CD4-positive, alpha-beta T cell treated with Interleukin-12 subunit alpha and Interleukin-12 subunit beta, for 1 hour (primary cell): Measurements from ENCODE around the gene SF3B3.
"Not testable (repeated sequence)": the region's sequence is repeated elsewhere in the genome, so short reads cannot be mapped to it uniquely, and the experiment has no call there.

Experiments used
- DNase-seq: peaks from one replicate; pipeline ENCODE4 v3.0.0-alpha.2; 2020

The SF3B3 gene

DNA sequence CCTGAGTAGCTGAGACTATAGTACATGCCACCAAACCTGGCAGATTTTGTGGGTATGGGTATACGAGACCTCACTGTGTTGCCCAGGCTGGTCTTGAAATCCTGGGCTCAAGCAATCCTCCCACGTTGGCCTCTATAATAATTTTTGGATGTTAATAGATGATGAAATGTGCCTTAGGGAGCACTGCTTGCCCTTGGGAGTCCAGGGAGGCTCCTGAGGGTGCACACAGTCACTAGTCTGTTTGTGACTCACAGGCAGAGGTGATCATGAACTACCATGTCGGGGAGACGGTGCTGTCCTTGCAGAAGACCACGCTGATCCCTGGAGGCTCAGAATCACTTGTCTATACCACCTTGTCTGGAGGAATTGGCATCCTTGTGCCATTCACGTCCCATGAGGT, 46.1 kb downstream of the SF3B3 start:
- no peak for DNase-seq

DNA sequence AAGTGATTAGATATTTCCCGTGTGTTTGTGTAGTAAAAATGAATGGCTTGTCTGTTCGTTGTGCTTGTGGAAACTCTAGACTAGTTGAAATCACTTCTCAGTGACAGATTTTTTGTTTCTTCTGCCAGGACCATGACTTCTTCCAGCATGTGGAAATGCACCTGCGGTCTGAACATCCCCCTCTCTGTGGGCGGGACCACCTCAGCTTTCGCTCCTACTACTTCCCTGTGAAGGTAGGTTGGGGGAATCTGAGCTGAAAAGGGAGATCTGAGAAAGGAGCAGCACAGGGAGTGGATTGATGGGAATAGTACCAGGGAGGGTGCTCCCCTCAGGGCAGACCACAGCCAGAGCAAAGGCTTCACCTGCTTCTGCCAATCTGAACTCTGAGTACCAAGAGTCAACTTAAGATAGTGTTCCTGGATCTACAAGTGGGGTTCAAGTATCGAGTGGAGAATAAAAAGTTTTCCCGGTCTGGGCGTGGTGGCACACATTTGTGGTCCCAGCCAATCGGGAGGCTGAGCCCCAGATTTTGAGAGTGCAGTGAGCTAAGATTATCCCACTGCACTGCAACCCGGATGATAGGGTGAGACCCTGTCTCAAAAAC, 47.5 kb downstream of the SF3B3 start:
- no peak for DNase-seq

DNA sequence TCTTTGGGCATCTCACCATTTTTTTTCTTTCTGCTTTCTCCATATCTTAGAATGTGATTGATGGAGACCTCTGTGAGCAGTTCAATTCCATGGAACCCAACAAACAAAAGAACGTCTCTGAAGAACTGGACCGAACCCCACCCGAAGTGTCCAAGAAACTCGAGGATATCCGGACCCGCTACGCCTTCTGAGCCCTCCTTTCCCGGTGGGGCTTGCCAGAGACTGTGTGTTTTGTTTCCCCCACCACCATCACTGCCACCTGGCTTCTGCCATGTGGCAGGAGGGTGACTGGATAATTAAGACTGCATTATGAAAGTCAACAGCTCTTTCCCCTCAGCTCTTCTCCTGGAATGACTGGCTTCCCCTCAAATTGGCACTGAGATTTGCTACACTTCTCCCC, 48.0 kb downstream of the SF3B3 start:
- DNase-seq, result no peak

DNA sequence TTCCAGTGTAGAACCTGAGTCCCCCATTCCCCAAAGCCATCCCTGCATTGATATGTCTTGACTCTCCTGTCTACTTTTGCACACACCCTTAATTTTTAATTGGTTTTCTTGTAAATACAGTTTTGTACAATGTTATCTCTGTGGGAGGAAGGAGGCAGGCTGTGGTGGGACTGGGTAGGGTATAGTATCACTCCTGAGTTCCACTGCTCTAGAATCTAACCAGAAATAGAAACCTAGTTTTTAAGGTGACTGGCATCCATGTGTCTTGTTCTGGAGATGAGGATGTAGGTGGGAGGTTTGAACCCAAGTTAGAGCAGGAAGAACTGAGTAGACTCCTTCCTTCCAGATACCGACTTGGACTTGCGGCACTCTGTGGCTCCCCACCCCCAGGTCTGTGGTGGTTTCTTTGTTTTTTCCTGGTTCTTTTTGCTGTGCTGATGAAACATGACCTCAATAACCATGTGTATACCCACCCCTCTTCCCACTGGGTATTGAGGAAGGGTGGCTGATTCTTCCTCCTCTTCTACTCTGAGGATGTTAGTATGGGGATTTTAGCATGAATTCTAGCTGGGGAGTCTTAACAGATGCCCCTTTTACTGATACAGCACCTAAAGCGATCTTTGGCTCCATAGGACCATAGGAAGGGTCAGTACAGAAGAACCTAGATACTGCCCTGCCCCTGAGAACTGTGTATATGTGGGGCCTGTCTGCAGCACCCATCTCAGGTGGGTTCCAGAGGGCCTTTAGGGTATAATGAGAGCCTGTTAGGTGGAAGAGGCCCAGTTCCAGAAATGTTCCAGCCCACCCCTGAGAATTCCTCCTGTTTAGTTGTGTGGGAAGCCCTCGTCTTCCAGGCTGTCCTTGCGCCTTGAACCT, 48.7 kb downstream of the SF3B3 start:
- DNase-seq, result no peak

DNA sequence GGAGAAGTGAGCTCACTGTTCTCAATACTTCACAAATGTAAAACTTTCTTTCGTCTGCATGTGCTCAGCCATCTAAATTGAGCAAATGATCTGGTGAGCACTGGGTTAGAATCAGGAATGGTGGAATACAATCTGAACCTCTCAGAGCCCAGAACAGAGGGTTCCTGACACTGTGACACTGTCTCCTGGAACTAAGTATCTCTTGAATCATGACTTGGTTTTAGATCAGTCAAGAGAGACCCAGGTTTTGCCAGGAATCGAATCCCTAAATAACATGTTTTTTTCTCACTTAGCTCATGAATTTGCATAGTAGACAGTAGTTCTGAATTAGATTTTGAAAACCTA, 49.3 kb downstream of the SF3B3 start:
- DNase-seq, result no peak

DNA sequence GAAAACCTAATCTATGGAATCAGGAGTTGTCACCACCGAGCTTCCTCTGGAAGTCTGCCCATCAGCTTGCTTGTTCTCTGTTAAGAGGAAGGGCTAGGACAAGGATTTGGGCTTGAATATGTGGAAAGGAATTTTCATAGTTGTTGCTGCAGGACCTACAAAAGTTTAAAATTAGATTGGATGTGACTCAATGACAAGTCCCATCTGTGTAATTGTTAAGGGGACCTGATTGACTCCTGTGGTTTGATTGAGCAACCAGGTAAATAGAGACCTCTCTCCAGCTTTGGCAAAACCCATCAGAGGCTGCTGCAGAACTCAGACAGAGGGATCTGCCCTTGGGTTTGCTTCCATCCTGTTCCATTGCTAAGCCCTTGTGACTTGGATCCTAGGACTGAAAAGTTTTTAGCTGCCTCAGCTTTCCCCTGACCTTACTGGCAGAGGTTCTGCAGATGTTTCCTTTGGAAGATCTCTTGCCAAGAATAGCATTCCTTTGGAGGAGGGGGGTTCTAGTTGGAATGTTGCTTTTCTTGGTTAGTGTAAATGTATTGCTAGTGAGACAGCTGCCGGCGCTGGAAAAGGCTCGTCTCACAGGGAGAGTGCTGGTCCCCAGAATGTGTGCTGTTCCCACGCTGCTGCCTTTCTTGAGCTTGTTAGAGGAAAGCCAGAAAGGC, 50.0 kb downstream of the SF3B3 start:
- no peak for DNase-seq

DNA sequence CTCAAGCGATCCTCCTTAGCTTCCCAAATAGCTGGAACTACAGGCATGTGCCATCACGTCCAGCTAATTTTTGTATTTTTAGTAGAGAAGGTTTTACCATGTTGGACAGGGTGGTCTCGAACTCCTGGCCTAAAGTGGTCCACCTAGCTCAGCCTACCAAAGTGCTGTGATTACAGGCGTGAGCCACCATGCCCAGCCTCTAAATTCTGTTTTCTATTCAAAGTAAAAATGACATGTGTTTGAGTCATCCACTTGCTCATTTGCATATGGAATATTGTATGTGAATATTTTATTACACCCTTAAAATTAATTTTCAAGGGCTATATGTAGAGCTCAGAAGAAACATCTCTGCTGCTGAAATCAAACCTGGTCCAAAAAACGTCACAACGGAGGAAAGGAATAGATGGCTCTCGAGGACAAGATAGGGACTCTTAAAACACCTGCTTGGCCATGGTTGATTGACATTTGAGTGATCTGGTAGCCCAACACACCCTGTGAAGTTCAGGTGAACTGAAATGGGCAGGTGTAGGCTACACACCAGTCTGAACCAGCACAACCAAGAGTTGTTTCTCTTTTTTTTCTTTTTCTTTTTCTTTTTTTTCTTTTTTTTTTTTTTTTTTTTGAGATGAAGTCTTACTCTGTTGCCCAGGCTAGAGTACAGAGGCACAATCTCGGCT, 51.1 kb downstream of the SF3B3 start:
- DNase-seq, result no peak

DNA sequence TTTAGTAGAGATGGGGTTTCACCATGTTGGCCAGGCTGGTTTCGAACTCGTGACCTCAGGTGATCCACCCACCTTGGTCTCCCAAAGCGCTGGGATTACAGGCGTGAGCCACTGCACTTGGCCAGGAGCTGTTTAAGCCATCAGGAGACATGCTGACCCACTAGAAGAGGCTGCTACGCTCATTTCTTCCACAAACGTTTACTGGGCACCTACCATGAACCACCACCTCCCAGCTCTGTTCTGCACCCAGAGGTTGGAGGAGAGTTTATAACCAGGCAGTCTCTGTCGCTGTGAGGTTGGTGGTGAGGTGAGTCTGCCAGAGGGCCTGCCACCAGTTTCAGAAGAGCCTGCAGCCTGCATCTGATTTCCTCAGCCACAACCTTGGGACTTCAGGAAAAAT, 51.8 kb downstream of the SF3B3 start:
- DNase-seq, result no peak

DNA sequence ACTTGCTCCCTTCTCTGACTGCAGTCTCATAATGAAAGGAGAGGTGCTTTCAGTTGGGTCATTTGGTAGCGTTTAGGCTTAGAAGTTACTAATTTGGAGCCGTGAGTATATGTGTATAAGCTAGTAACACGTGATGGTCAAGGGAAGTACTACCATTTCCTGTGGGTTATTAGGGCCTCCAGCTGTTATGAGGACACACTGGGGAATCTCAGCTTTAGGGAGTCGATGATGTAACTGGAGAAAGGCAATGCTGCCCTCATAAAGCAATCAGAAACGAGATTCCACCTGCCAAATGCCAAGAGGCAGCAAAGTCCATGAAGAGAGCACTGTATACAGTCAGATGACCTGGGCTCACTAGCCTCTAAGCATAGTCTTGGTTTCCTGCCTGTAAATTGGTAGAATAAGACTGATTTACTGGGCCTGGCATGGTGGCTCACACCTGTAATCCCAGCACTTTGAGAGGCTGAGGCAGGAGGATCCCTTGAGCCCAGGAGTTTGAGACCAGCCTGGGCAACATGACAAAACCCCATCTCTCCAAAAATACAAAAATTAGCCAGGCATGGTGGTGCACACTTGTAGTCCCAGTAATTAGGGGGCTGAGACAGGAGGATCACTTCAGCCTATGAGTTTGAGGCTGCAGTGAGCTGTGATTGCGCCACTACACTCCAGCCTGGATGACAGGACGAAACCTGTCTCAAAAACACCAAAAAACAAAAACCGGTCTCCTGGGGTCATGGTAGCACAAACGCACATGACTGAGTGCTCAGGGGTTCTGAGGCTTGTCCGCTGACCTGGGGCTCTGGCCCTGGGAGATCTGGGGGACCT, 53.0 kb downstream of the SF3B3 start:
- DNase-seq, result no peak

DNA sequence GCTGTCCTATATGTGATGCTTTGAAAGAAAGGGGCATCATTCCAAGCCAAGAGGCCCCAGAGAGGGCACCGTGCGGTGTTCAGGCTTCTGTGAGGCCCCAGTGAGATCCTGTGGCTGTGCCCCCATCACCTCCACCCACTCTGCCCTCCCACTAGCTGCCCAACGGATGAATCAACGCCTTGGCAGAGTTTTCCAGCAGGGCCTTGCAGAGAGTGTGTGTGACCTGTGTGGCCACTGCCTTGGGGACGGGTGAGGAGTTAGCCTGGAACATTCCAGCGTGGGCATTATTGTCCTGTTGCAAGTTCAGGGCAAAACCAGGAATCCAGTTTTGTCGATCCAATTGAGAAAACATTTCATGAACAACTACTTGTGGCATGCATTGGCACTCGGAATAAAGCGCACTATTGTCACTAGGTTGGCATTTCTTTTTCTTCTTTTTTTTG, 53.7 kb downstream of the SF3B3 start:
- DNase-seq, result no peak

DNA sequence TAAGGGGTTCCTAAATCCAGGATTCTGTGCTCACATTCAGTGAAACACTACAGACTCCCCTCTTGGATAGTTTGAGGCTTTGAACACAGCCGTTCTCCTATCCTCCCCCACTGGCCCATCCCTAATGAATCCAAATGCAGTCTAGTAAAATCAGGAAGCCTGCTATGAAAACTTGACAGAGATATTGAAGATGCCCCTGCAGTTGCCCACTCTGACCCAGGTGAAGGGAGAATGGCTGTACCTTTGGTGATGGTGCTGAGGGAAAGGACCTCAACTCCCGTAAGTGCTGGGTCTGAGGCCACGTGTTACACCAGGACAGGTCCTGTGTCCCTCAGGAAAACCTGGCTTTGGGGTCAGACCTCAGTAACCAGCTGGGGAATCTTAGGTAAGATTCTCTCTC, 54.4 kb downstream of the SF3B3 start:
- no peak for DNase-seq

DNA sequence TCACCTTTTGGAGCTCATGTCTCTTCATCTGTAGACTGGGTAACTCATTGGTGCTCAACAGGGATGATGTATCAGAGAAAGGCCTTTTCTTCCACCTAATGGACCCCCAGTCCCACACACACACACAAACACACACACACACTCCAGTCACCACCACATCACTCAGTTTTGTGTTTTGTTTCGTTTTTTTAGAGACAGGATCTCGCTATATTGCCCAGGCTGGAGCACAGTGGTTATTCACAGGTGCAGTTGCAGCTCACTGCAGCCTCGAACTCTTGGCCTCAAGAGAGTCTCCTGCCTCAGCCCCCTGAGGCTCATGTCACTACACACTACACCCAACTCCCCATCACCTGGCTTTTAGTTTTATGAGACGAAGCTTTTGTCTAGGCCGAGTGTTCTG, 55.6 kb downstream of the SF3B3 start:
- DNase-seq, result no peak

DNA sequence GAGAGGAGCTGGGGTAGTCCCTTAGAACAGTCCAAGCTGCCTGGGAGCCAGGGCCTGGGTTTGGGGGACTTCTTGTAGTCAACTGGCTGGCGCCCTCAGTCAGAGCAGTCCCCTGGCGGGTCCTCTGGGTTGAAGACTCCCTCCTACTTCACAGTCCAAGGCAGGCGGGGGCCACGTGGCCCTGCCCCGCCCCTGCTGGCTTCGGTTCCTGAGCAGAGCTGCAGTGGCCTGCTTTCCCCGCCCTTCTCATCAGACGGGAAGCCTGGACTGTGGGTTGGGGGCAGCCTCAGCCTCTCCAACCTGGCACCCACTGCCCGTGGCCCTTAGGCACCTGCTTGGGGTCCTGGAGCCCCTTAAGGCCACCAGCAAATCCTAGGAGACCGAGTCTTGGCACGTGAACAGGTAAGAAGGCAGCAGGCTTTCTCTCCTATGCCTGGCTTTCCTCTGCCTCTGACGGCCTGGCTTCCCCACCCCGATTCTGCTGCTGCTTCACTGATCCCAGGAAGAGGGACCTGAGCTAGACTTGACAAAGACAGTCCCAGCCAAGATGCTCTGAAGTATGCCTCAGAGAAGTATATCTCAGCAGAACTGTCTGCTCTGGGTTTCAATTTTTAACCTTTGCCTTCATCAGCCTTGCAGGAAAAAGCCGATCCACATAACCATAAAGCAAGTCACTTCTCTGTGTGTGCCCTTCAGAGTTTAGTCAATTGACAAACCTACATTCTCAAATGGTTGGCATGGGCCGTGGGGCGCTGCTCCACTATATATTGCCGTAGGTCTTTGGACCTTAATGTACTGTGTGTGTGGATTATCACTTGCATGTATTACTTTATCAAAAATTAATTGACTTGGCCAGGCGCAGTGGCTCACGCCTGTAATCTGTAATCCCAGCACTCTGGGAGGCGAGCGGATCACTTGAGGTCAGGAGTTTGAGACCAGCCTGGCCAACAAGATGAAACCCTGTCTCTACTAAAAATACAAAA, 56.3 kb downstream of the SF3B3 start:
- DNase-seq, result no peak

DNA sequence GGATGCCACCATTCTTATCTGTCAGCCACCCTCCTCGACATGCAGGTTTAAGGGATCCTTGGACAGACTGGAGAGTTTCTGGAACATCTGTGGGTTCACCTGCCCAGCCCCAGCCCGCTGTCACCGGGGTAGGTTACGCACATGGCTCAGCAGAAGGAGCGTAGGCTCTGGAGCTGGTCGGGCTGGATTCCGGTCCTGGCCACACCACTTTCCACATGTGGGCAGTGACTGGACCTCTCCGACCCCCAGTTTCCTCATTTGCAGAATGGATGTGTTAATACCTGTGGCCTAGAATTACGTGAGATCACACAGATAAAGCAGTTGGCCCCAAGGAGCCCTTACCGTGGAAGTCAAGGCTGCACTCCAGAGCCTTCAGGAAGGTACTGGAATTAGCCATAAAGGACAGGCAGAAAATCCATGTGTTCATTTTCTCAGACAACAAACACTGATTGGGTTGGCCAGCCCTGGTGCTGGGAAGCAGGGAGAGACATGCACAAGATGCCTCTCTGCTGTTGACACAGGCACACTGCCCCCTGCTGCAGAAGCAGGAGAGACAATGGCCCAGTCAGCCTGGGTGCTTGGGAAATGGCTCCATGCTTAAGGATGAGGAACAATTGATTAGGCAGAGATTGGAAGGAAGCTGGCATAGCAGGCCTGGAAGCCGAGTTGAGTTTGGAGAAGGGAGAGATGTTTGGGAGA, 58.8 kb downstream of the SF3B3 start:
- no peak for DNase-seq

DNA sequence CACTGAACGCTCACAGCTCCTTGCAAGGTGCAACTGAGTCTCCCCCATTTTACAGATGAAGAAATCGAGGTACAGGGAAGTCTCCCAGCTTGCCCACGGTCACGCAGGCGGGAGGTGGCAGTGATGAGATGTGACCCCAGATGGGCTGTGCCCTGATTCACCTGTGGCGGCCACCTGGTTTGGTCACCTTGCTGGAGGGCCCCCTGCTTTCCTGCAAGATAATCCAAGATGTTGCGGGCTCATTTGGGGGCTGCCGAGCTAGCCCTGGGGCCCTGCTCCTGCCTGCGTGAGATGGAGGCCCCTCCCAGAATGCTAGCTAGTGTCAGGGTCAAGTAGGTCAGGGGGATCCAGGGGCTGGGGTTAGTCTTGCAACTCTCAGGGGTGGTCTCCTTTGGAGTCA, 63.1 kb downstream of the SF3B3 start:
- no peak for DNase-seq

DNA sequence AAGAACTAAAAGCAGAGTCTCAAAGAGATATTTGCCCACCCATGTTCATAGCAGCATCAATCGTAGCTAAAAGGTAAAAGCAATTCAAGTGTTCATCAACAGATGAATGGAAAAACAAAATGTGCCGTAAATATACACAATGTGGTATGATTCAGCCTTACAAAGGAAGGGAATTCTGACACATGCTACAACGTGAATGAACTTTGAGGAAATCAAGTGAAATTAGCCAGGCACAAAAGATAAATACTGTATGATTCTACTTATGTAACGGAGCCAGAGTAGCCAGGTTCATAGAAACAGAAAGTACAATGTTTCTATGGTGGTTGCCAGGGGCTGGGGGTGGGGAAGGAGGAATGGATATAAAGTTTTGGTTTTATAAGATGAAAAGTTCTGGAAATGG, 64.9 kb downstream of the SF3B3 start:
- DNase-seq, result no peak

DNA sequence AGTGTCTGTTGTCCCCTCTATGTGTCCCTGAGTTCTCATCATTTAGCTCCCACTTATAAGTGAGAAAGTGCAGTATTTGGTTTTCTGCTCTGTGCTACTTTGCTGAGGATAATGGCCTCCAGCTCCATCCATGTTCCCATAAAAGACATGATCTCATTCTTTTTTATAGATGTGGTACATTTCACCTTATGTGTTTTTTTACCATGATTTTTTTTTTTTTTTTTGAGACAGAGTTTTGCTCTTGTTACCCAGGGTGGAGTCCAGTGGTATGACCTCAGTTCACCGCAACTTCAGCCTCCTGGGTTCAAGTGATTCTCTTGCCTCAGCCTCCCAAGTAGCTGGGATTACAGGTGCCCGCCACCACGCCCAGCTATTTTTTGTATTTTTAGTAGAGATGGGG, 65.8 kb downstream of the SF3B3 start:
- not testable (repeated sequence) for DNase-seq

DNA sequence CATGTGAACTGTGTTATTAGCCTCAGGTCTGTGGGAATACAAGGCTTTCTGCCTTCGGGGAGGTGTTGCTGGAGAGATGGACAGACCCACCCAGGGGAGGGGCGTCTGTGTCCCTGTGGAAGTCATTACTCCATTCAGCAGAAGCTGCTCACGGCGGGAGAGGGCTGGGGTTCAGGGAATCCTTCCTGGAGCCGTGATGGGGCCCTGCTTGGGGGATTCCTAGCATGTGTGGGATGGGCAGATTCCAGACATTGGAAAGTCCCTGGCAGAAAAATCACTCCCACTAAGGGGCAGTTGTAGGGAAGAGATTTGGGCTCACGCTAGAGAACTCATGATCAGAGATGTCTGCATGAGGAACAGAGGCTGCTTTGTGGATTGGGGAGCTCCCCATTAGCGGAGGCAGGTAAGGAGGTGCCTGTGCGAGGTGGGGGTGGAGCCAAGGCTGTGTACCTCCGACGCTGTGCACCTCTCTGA, 66.4 kb downstream of the SF3B3 start:
- no peak for DNase-seq

DNA sequence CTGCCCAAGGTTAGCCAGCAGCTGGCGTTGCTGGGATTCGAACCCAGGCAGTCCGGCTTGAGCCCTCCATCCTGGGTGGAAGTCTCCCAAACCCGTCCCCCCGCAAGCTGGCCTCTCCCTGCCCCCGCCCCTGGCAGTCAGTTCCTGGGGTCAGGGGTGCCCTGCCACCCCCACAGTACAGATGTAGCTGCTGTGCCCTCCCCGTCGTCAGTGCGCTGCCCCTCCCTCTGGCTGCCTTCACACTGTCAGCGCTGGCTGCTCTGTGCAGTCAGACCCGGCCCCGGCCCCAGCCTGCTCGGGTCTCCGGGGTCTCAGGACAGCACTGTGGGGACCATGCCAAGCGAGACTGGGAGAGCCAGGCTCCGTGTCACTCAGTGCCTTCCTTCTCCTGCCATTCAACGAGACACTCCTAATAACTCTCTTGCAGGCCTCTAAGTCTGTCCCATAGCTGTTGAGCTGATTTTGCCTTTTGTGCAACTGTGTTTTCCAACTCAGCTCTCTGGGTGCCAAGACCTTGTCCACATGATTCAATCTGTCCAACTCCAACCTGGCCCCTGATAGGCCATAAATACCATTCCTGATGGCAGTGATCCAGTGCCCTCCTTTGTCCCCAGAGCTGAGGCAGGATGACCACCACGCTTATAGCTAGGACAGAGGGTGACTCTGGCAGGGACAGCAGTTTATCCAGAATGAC, 67.3 kb downstream of the SF3B3 start:
- no peak for DNase-seq

DNA sequence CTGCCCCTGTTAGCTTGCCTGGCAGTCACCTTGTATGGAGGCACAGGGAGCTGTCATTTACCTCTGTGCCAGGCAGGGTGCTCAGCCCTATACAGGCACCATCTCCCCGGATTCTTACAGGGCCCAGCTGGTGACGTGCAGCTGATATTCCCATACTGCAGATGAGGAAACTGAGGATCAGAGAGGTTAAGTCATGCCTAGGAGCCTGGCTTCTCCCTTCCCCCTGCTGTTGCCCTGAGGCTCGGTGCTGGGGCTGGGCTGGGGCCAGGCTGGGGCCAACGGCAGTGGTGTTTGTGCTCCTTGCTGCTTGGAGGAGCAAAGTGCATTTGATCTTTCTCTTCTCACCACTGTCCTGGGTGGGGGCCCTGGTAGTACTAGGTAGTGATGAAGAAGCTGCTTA, 68.0 kb downstream of the SF3B3 start:
- DNase-seq, result no peak
